ENCODE measurements around the gene RIN3. TPM values are rescaled to one million over a fixed set of nuclear protein-coding genes. Genes with fewer than 3 reads are reported as not detected.

Gene RIN3
- polyA plus RNA-seq, 3 donors = 42.8 to 144 (median 54.6) TPM

- Mint-ChIP-seq H3K27me3 (ENCODE audit: low read depth in 3 of 3) (peaks cover 1 to 2% (median 2%) of the 10 kb centered on the region in 3 donors), H3K4me1 (peaks cover 3% of the 10 kb centered on the region), H3K9me3 (peaks cover 0 to 1% (median 0%) of the 10 kb centered on the region in 7 donors), H3K4me3 (no peak overlapping the region), H3K36me3 (peaks cover 91 to 92% of the 10 kb centered on the region in 2 donors), H3K27ac (no peak overlapping the region)
- intact Hi-C loops (cut with micrococcal nuclease) = no loop called here
- Histone ChIP-seq H4K20me1 (ENCODE audit: insufficient read depth, low read length) (peaks cover 98% of the 10 kb centered on the region), H3K9me3 (replicated peaks in 1 of 2; ENCODE audit: control insufficient read depth in 1 of 2, insufficient read depth in 1 of 2, low read length in 2 of 2) (no peaks in the 10 kb centered on the region), H3K4me1 (ENCODE audit: control insufficient read depth in 1 of 2, insufficient read depth in 2 of 2, low read length in 2 of 2) (no peaks in the 10 kb centered on the region), H2AFZ (ENCODE audit: insufficient read depth, low read depth, low read length, poor library complexity, severe bottlenecking) (no peak overlapping the region), H3K27me3 (ENCODE audit: control insufficient read depth in 2 of 2, insufficient read depth in 2 of 2, low read length in 2 of 2) (no peaks in the 10 kb centered on the region), H3K9ac (ENCODE audit: insufficient read depth, low read length, poor library complexity, severe bottlenecking) (no peak overlapping the region), H3K4me2 (replicated peaks; ENCODE audit: extremely low read depth, low read length, poor library complexity, severe bottlenecking) (no peak overlapping the region), H3K27ac (ENCODE audit: low read depth in 1 of 2, low read length in 2 of 2) (no peak overlapping the region), H3K4me3 (replicated peaks in 1 of 3; ENCODE audit: low read depth in 2 of 3, low read length in 3 of 3) (no peak overlapping the region), H3K79me2 (ENCODE audit: insufficient read depth, low read length) (no peaks in the 10 kb centered on the region), H3K36me3 (replicated peaks in 1 of 2; ENCODE audit: control insufficient read depth in 1 of 2, insufficient read depth in 2 of 2, low read length in 2 of 2) (peaks cover 63 to 98% of the 10 kb centered on the region in 2 donors)
- 79% methylated on average over 2 of the region's 7 CpGs for WGBS (ENCODE audit: insufficient coverage)
- no peak for TF ChIP-seq CTCF (IDR thresholded peaks at IDR 0.05)
- DNase-seq = no peak
Measured at GRCh38 chr14:92575061-92575747, 61.6 kb downstream of the RIN3 start.

- 99% methylated on average over 6 of the region's 7 CpGs for WGBS (ENCODE audit: insufficient coverage)
- H3K27me3 Mint-ChIP-seq (ENCODE audit: low read depth in 3 of 3) = peaks cover 2% of the 10 kb centered on the region in 3 donors
- Histone ChIP-seq H3K4me2 (replicated peaks; ENCODE audit: extremely low read depth, low read length, poor library complexity, severe bottlenecking) (no peak overlapping the region), H4K20me1 (ENCODE audit: insufficient read depth, low read length) (peaks cover 98% of the 10 kb centered on the region), H2AFZ (ENCODE audit: insufficient read depth, low read depth, low read length, poor library complexity, severe bottlenecking) (no peak overlapping the region), H3K9me3 (replicated peaks in 1 of 2; ENCODE audit: control insufficient read depth in 1 of 2, insufficient read depth in 1 of 2, low read length in 2 of 2) (no peaks in the 10 kb centered on the region), H3K27ac (ENCODE audit: low read depth in 1 of 2, low read length in 2 of 2) (no peak overlapping the region), H3K27me3 (ENCODE audit: control insufficient read depth in 2 of 2, insufficient read depth in 2 of 2, low read length in 2 of 2) (no peaks in the 10 kb centered on the region), H3K4me1 (ENCODE audit: control insufficient read depth in 1 of 2, insufficient read depth in 2 of 2, low read length in 2 of 2) (no peaks in the 10 kb centered on the region), H3K36me3 (replicated peaks in 1 of 2; ENCODE audit: control insufficient read depth in 1 of 2, insufficient read depth in 2 of 2, low read length in 2 of 2) (peaks cover 69 to 98% of the 10 kb centered on the region in 2 donors), H3K4me3 (replicated peaks in 1 of 3; ENCODE audit: low read depth in 2 of 3, low read length in 3 of 3) (no peak overlapping the region), H3K9ac (ENCODE audit: insufficient read depth, low read length, poor library complexity, severe bottlenecking) (no peak overlapping the region), H3K79me2 (ENCODE audit: insufficient read depth, low read length) (no peaks in the 10 kb centered on the region)
- H3K9me3 Mint-ChIP-seq = peaks cover 0 to 1% (median 0%) of the 10 kb centered on the region in 7 donors
- peaks cover 91 to 92% of the 10 kb centered on the region in 2 donors for H3K36me3 Mint-ChIP-seq
- no peak overlapping the region for H3K4me3 Mint-ChIP-seq
- DNase-seq = no peak
- H3K4me1 Mint-ChIP-seq = peaks cover 3% of the 10 kb centered on the region
- H3K27ac Mint-ChIP-seq = no peak overlapping the region
- no peak for TF ChIP-seq CTCF (IDR thresholded peaks at IDR 0.05)
- intact Hi-C loops (cut with micrococcal nuclease) = no loop called here
Measured at GRCh38 chr14:92575748-92576303, 62.2 kb downstream of the RIN3 start.
